A673 (cell line): ENCODE data around the gene WNT7A. TPM values are rescaled to one million over a fixed set of nuclear protein-coding genes. Genes with fewer than 3 reads are reported as not detected.

Source experiments
- BruUV-seq: library from RNA; stranded (reverse); fragments of 400-500 nt; replicated peaks from 2 replicates; lab custom pipeline; 2021; lab: Mats Ljungman, UMichigan
- CTCF ChIA-PET: fragments of 300-600 bp; sonication (Branson Sonifier 250); formaldehyde crosslinking; loops from one replicate; lab custom pipeline; 2022; ENCODE audit warnings: antibody characterized with exemption; lab: Charles Lee
- POLR2A ChIA-PET: fragments of 300-600 bp; sonication (Branson Sonifier 250); formaldehyde crosslinking; loops from one replicate; lab custom pipeline; 2022; ENCODE audit warnings: antibody characterized with exemption; ENCODE audit not compliant: low non-redundant PET; lab: Charles Lee
- DNase-seq: peaks from one replicate; pipeline ENCODE4 v3.0.0-alpha.2; 2015; ENCODE audit warnings: low spot score
- H3K27ac ChIP-seq: fragments of 200-600 bp; sonication (generic); 2 replicates; pipeline ENCODE4 v1.5.1; 2016; ENCODE audit warnings: mixed run types, low read depth, mild to moderate bottlenecking, mixed read lengths, antibody characterized with exemption, low read length; ENCODE audit not compliant: poor library complexity, severe bottlenecking
- H3K27me3 ChIP-seq: fragments of 200-600 bp; sonication (generic); replicated peaks from 2 replicates; pipeline ENCODE4 v1.6.1; 2017; ENCODE audit warnings: mixed run types, low read depth, mild to moderate bottlenecking, mixed read lengths, antibody characterized with exemption, low read length; ENCODE audit not compliant: insufficient read depth, poor library complexity
- H3K36me3 ChIP-seq: fragments of 200-600 bp; sonication (generic); 2 replicates; pipeline ENCODE4 v1.6.1; 2016; ENCODE audit warnings: mixed run types, mild to moderate bottlenecking, mixed read lengths, antibody characterized with exemption, low read length; ENCODE audit not compliant: insufficient read depth, poor library complexity, severe bottlenecking
- H3K4me1 ChIP-seq: fragments of 200-600 bp; sonication (generic); 2 replicates; pipeline ENCODE4 v1.6.1; 2017; ENCODE audit warnings: mixed run types, mild to moderate bottlenecking, mixed read lengths, antibody characterized with exemption, low read length; ENCODE audit not compliant: insufficient read depth, poor library complexity, severe bottlenecking
- H3K4me3 ChIP-seq: fragments of 200-600 bp; sonication (generic); 2 replicates; pipeline ENCODE4 v1.5.1; 2016; ENCODE audit warnings: low read depth, mixed run types, mild to moderate bottlenecking, mixed read lengths, low read length; ENCODE audit not compliant: poor library complexity, severe bottlenecking
- H3K9me3 ChIP-seq: fragments of 200-600 bp; sonication (generic); 2 replicates; pipeline ENCODE4 v1.6.1; 2016; ENCODE audit warnings: mixed run types, low read depth, mild to moderate bottlenecking, mixed read lengths, antibody characterized with exemption, low read length; ENCODE audit not compliant: poor library complexity, severe bottlenecking
- CTCF ChIP-seq: fragments of 300-800, 200-600 bp; sonication (generic); conservative IDR thresholded peaks from 2 replicates; pipeline ENCODE4 v1.5.1; 2017; ENCODE audit warnings: low read depth, mild to moderate bottlenecking, antibody characterized with exemption, low read length, moderate library complexity, mixed read lengths
- EZH2 ChIP-seq: fragments of 200-600 bp; sonication (generic); IDR thresholded peaks from 2 replicates; pipeline ENCODE4 v1.6.1; 2017; ENCODE audit warnings: borderline replicate concordance, low read depth, mild to moderate bottlenecking, mixed read lengths, antibody characterized with exemption, low read length; ENCODE audit not compliant: poor library complexity, severe bottlenecking
- intact Hi-C: fragments of 100-400 bp; cut with micrococcal nuclease; formaldehyde crosslinking; loops from one replicate; pipeline ENCODE4 v1.10.0; 2022; ENCODE audit not compliant: unreplicated experiment
- total RNA-seq: library from RNA; stranded (reverse); gene quantifications from 2 replicates; pipeline ENCODE4 v1.2.3, GENCODE V29; 2021

Gene WNT7A
- total RNA-seq, 1 experiment from 2014 or later, result not detected

- TF ChIP-seq EZH2 (no peak), CTCF (no peak)
- intact Hi-C loops, result no loop called here
- POLR2A ChIA-PET, result no interaction called here
- H3K4me1 ChIP-seq, result no peaks in the 10 kb centered on the region
- no peaks in the 10 kb centered on the region for H3K36me3 ChIP-seq
- no peak overlapping the region for H3K27ac ChIP-seq
- H3K4me3 ChIP-seq, result no peak overlapping the region
- DNase-seq, result no peak
- H3K9me3 ChIP-seq, result no peaks in the 10 kb centered on the region
- CTCF ChIA-PET, result no interaction called here
- H3K27me3 ChIP-seq, result peaks cover 5% of the 10 kb centered on the region
- no TSS peak for BruUV-seq
Observed at GRCh38 chr3:13916375-13916774, 36.5 kb upstream of the WNT7A start.

- intact Hi-C loops, result no loop called here
- no TSS peak for BruUV-seq
- H3K9me3 ChIP-seq, result peaks cover 40% of the 10 kb centered on the region
- TF ChIP-seq CTCF, result no peak
- no peak for TF ChIP-seq EZH2
- no peaks in the 10 kb centered on the region for H3K36me3 ChIP-seq
- ChIA-PET POLR2A (no interaction called here), CTCF (no interaction called here)
- DNase-seq, result no peak
- no peak overlapping the region for H3K4me3 ChIP-seq
- no peak overlapping the region for H3K27ac ChIP-seq
- no peaks in the 10 kb centered on the region for H3K4me1 ChIP-seq
- H3K27me3 ChIP-seq, result no peaks in the 10 kb centered on the region
Observed at GRCh38 chr3:13902648-13903238, 22.9 kb upstream of the WNT7A start.

- Histone ChIP-seq H3K27ac (no peak overlapping the region), H3K4me1 (no peaks in the 10 kb centered on the region), H3K27me3 (no peaks in the 10 kb centered on the region), H3K36me3 (no peaks in the 10 kb centered on the region), H3K9me3 (peaks cover 40% of the 10 kb centered on the region), H3K4me3 (no peak overlapping the region)
- TF ChIP-seq CTCF (no peak), EZH2 (no peak)
- BruUV-seq, result no TSS peak
- ChIA-PET CTCF (no interaction called here), POLR2A (no interaction called here)
- DNase-seq, result no peak
- intact Hi-C loops, result no loop called here
Observed at GRCh38 chr3:13901935-13902584, 22.2 kb upstream of the WNT7A start.
